Heart left ventricle (tissue), 13 donors: Measurements from ENCODE around the gene CCDC24.

Experiments used
- CTCF ChIP-seq, 12 donors: fragments of 200-600 bp; sonication (generic) in 4 of 12; IDR thresholded peaks; one replicate each; pipeline versions ENCODE4 v1.5.0 to v1.8.0; 2018 to 2022; ENCODE audit warnings: antibody characterized with exemption in 12 of 12, mild to moderate bottlenecking in 5 of 12
- POLR2A ChIP-seq, 2 donors: fragments of 450-650 bp; IDR thresholded peaks; one replicate each; pipeline ENCODE4 v1.6.1; 2017; ENCODE audit warnings: antibody characterized with exemption in 2 of 2, mild to moderate bottlenecking in 2 of 2, moderate library complexity in 2 of 2
- donor health status: ischemic (EF 13 %, LVEDD 7.1; RV severe dilation, severe dysfunction).
- donor health status: DM: no; HTN: yes; CAD: no.
- donor health status: DM: no; HTN: no; CAD: no.
- donor health status: ischemic (EF 25% LVEDD 6.9; RV normal size, moderate dysfunction).
- donor health status: ischemic (EF 25% LVEDD 5.7; RV mildly dilated, moderate dysfunction).
- donor health status: ischemic (EF 35%, LVEDD 5.7; RV mildly dilated, moderate dysfunction).
- donor health status: nonischemic (EF 11% LVEDD 7.7; RV severe dilation, severe dysfunction).
- donor health status: DM: yes; HTN: yes; CAD: no.
- donor health status: PGD.
- donor health status: ischemic (EF 29% LVEDD 5.4; RV normal size, mild dysfunction).
- donor health status: nonischemic (EF 23%, LVEDD 6.1; RV moderate dilation, normal function).

DNA sequence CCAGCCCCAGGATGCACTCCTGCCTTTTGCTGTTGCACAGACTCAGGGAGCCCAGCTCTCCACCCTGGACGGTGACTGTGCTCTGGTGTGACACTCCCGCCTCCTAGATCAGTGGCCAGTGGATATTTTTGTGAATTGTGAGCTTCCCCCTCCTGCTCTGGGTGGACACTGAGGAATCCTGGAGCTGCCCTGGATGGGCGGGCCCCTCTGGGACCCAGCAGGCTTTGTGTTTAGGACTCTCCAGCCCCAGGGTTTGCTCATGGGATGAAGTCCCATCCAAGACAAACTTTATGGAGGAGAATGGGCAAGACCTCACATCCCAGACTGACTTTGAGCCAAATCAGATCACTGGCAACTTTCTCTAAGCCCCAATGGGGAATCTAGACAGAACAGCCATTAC is 23.8 kb downstream of the CCDC24 start:
- TF ChIP-seq CTCF (IDR thresholded peaks at IDR 0.05) (no peak), POLR2A (IDR thresholded peaks at IDR 0.05) (no peak)
